ENCODE measurements around the gene RTN4IP1.
A peak's percentile ranks its signal among the peaks of the same experiment; 100 is the strongest.
"Not testable (repeated sequence)": the region's sequence is repeated elsewhere in the genome, so short reads cannot be mapped to it uniquely, and the experiment has no call there.

RTN4IP1 gene

GRCh38 chr6:106629103-106629858 lies at the start of gene RTN4IP1, which contains the start of gene QRSL1:
Gene RTN4IP1 (minus strand): TSS chr6:106629498. CDS start chr6:106629021, 477 bp downstream.
Gene QRSL1 (plus strand): TSS chr6:106629578. CDS start chr6:106629682, 104 bp downstream.
- peak; percentile 72 for DNase-seq

GRCh38 chr6:106677282-106677681 lies 48.0 kb upstream of the RTN4IP1 start:
- DNase-seq: no peak

- no peak for DNase-seq
Observed at GRCh38 chr6:106674541-106675229, 45.4 kb upstream of the RTN4IP1 start.

- no peak for DNase-seq
Observed at GRCh38 chr6:106671651-106672050, 42.4 kb upstream of the RTN4IP1 start.

GRCh38 chr6:106670236-106670635 lies 40.9 kb upstream of the RTN4IP1 start:
- DNase-seq: no peak

GRCh38 chr6:106667022-106667402 lies 37.7 kb upstream of the RTN4IP1 start:
- no peak for DNase-seq

- no peak for DNase-seq
Observed at GRCh38 chr6:106666282-106667021, 37.2 kb upstream of the RTN4IP1 start.

GRCh38 chr6:106662458-106662857 lies 33.2 kb upstream of the RTN4IP1 start:
- DNase-seq: no peak

GRCh38 chr6:106659859-106660258 lies 30.6 kb upstream of the RTN4IP1 start:
- DNase-seq: no peak

GRCh38 chr6:106658469-106658868 lies 29.2 kb upstream of the RTN4IP1 start:
- DNase-seq: no peak

- no peak for DNase-seq
Observed at GRCh38 chr6:106648651-106649308, 19.5 kb upstream of the RTN4IP1 start.

- no peak for DNase-seq
Observed at GRCh38 chr6:106643061-106643460, 13.8 kb upstream of the RTN4IP1 start.

- DNase-seq: no peak
Observed at GRCh38 chr6:106642476-106642875, 13.2 kb upstream of the RTN4IP1 start.

GRCh38 chr6:106639812-106640211 lies 10.5 kb upstream of the RTN4IP1 start:
- no peak for DNase-seq

- no peak for DNase-seq
Observed at GRCh38 chr6:106637717-106638341, 8.5 kb upstream of the RTN4IP1 start.

GRCh38 chr6:106637051-106637716 lies 7.9 kb upstream of the RTN4IP1 start:
- no peak for DNase-seq

- no peak for DNase-seq
Observed at GRCh38 chr6:106634565-106634964, 5.3 kb upstream of the RTN4IP1 start.

- DNase-seq: no peak
Observed at GRCh38 chr6:106631346-106631745, 2.0 kb upstream of the RTN4IP1 start.

- DNase-seq: no peak
Observed at GRCh38 chr6:106630366-106630765, 1.1 kb upstream of the RTN4IP1 start.

GRCh38 chr6:106629859-106630163 lies 513 bp upstream of the RTN4IP1 start:
- DNase-seq: no peak

GRCh38 chr6:106628658-106629102 lies 618 bp downstream of the RTN4IP1 start:
- DNase-seq: no peak

GRCh38 chr6:106627760-106628159 lies 1.5 kb downstream of the RTN4IP1 start:
- DNase-seq: not testable (repeated sequence)
